Spleen (tissue), 11 donors: ENCODE measurements around the gene LDLRAD4. TPM values are rescaled to one million over a fixed set of nuclear protein-coding genes. Genes with fewer than 3 reads are reported as not detected.
A peak's percentile ranks its signal among the peaks of the same experiment; 100 is the strongest.
"Not testable (repeated sequence)": the region's sequence is repeated elsewhere in the genome, so short reads cannot be mapped to it uniquely, and the experiment has no call there.

Experiments
- DNase-seq: peaks from one replicate; pipeline ENCODE4 v3.0.0-alpha.2; 2020
- H3K27ac ChIP-seq, 8 donors: fragments of 200-600 bp; sonication (generic) in 7 of 8; 1 replicate in 4 of 8; 2 replicates in 4 of 8; pipeline versions ENCODE4 v1.5.0 to v1.8.0; 2016 to 2021; ENCODE audit warnings: inconsistent platforms in 4 of 8, mild to moderate bottlenecking in 4 of 8, moderate library complexity in 1 of 8
- H3K27me3 ChIP-seq, 7 donors: fragments of 200-600 bp; sonication (generic) in 6 of 7; replicated peaks in 1 of 7; 1 replicate in 4 of 7; 2 replicates in 3 of 7; pipeline versions ENCODE4 v1.5.0 to v1.8.0; 2016 to 2021; ENCODE audit warnings: inconsistent platforms in 3 of 7, mild to moderate bottlenecking in 1 of 7
- H3K36me3 ChIP-seq, 6 donors: fragments of 200-600 bp; sonication (generic) in 5 of 6; 1 replicate in 4 of 6; 2 replicates in 2 of 6; pipeline versions ENCODE4 v1.5.0 to v1.8.0; 2016 to 2021; ENCODE audit warnings: inconsistent platforms in 2 of 6
- H3K4me1 ChIP-seq, 6 donors: fragments of 200-600 bp; sonication (generic) in 5 of 6; 1 replicate in 3 of 6; 2 replicates in 3 of 6; pipeline versions ENCODE4 v1.5.0 to v1.8.0; 2016 to 2021; ENCODE audit warnings: inconsistent platforms in 3 of 6
- H3K4me3 ChIP-seq, 8 donors: fragments of 200-600 bp; sonication (generic) in 7 of 8; 1 replicate in 4 of 8; 2 replicates in 4 of 8; pipeline versions ENCODE4 v1.5.0 to v1.8.0; 2016 to 2021; ENCODE audit warnings: inconsistent platforms in 4 of 8, mild to moderate bottlenecking in 4 of 8, moderate library complexity in 2 of 8
- H3K9me3 ChIP-seq, 8 donors: fragments of 200-600 bp; sonication (generic) in 7 of 8; 1 replicate in 4 of 8; 2 replicates in 4 of 8; pipeline versions ENCODE4 v1.5.0 to v1.8.0; 2016 to 2021; ENCODE audit warnings: inconsistent platforms in 4 of 8
- POLR2A ChIP-seq, 3 donors: fragments of 450-650 bp; IDR thresholded peaks; one replicate each; pipeline ENCODE4 v1.5.1; 2017; ENCODE audit warnings: antibody characterized with exemption in 3 of 3, mild to moderate bottlenecking in 1 of 3
- POLR2AphosphoS5 ChIP-seq, 3 donors: sonication (generic); formaldehyde crosslinking; IDR thresholded peaks; one replicate each; pipeline ENCODE4 v1.5.1; 2017; ENCODE audit warnings: antibody characterized with exemption in 3 of 3
- WGBS, 5 donors: extraction: QIAGEN DNeasy Blood & Tissue Kit in 3 of 5; methylation state at CpG; one replicate each; pipeline versions ENCODE4 v1.1.5 to v1.1.7; 2013 to 2018; 5-methylcytosine and 5-hydroxymethylcytosine counted together
- intact Hi-C: fragments of 100-400 bp; cut with DNase I; formaldehyde crosslinking; loops from one replicate; pipeline ENCODE4 v1.15.0; 2023; ENCODE audit warnings: low total_unique reads
- polyA plus RNA-seq, 3 donors: library from polyadenylated mRNA; stranded (reverse); fragments of 200-250 nt; gene quantifications; one replicate each; pipeline ENCODE4 v1.2.1, GENCODE V29; 2013
- total RNA-seq, 7 donors: library from RNA; depleted of rRNA in 3 of 7; stranded (reverse); fragments of >200 nt in 3 of 7; fragmentation: NEBNext Ultra II Directional in 4 of 7; extraction: Animal tissue kit (Norgen Biotek cat#: 25700) in 4 of 7; gene quantifications; one replicate each; pipeline versions ENCODE4 v1.1.0 to v1.2.1, GENCODE V29; 2016 to 2021
- TF ChIP-seq, protein P1 (sequence below), 11 experiments: fragments of 200-600 bp in 7 of 11; fragments of 450-650 bp in 4 of 11; sonication (generic) in 4 of 11; IDR thresholded peaks in 8 of 11; conservative IDR thresholded peaks in 3 of 11; 1 replicate in 7 of 11; 2 replicates in 4 of 11; pipeline versions ENCODE4 v1.4.0 to v1.8.0; 2016 to 2021; ENCODE audit warnings: antibody characterized with exemption in 11 of 11, inconsistent platforms in 4 of 11, mild to moderate bottlenecking in 1 of 11
- donor health status: healthy with polysubstance abuse.
- donor health status: DM: no; HTN: no; CAD: no; lungs with moderate emphysema.
- donor health status: DM: no; HTN: no; CAD: no.
- donor health status: Bipolar disorder and iron deficiency.
- donor health status: healthy.
- donor health status: DM: no; HTN: no; CAD: no.
- donor health status: DM: yes; HTN: yes; CAD: no.

Gene LDLRAD4
- total and polyA plus RNA-seq, 10 donors: 4.5 to 80.8 (median 46.4) TPM

DNA sequence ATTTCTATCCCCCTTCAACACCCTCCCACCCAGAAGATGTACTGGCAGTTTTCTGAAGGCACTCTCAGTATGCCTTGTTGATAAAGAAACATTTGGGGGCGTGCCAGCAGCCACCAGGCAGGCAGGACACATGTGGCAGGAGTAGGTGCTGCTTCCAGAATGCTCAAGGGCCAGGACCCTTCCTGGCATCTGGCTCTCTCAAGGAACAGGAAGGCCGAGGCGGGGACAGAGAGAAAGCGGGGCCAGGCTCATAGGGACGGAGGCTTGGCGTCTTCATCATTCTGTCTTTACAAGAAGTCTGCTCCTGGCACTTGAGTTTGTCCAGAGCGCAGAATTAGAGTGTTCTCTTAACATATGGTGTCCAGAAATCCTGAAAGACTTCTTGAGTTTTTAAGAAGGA, 386.2 kb downstream of the LDLRAD4 start:
- H3K4me1 ChIP-seq: peaks cover 0 to 20% (median 12%) of the 10 kb centered on the region in 6 donors
- peaks cover 0 to 3% (median 0%) of the 10 kb centered on the region in 8 donors for H3K9me3 ChIP-seq
- H3K36me3 ChIP-seq: no peaks in the 10 kb centered on the region
- peak; percentile 54 for DNase-seq
- no peak overlapping the region for H3K4me3 ChIP-seq
- H3K27me3 ChIP-seq: no peaks in the 10 kb centered on the region
- intact Hi-C loops: no loop called here
- no peak for TF ChIP-seq POLR2AphosphoS5 (IDR thresholded peaks at IDR 0.05)
- TF ChIP-seq POLR2A (IDR thresholded peaks at IDR 0.05): no peak
- TF ChIP-seq, protein P1, sequence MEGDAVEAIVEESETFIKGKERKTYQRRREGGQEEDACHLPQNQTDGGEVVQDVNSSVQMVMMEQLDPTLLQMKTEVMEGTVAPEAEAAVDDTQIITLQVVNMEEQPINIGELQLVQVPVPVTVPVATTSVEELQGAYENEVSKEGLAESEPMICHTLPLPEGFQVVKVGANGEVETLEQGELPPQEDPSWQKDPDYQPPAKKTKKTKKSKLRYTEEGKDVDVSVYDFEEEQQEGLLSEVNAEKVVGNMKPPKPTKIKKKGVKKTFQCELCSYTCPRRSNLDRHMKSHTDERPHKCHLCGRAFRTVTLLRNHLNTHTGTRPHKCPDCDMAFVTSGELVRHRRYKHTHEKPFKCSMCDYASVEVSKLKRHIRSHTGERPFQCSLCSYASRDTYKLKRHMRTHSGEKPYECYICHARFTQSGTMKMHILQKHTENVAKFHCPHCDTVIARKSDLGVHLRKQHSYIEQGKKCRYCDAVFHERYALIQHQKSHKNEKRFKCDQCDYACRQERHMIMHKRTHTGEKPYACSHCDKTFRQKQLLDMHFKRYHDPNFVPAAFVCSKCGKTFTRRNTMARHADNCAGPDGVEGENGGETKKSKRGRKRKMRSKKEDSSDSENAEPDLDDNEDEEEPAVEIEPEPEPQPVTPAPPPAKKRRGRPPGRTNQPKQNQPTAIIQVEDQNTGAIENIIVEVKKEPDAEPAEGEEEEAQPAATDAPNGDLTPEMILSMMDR (IDR thresholded peaks at IDR 0.05 in 8 of 11, conservative IDR thresholded peaks at IDR 0.05 in 3 of 11): no peak
- WGBS, 5 donors: 83 to 92% (median 91%) methylated on average over 7 of the region's 7 CpGs
- no peak overlapping the region for H3K27ac ChIP-seq

GRCh38 chr18:13605477-13605876, 386.9 kb downstream of the LDLRAD4 start:
- H3K4me3 ChIP-seq: no peak overlapping the region
- peaks cover 0 to 26% (median 18%) of the 10 kb centered on the region in 6 donors for H3K4me1 ChIP-seq
- H3K27ac ChIP-seq: no peak overlapping the region
- intact Hi-C loops: no loop called here
- H3K9me3 ChIP-seq: peaks cover 0 to 3% (median 0%) of the 10 kb centered on the region in 8 donors
- 74 to 92% (median 90%) methylated on average over 4 to 5 of the region's 5 CpGs for WGBS, 5 donors
- no peak for DNase-seq
- TF ChIP-seq POLR2A (IDR thresholded peaks at IDR 0.05): no peak
- TF ChIP-seq POLR2AphosphoS5 (IDR thresholded peaks at IDR 0.05): no peak
- TF ChIP-seq, protein P1 (IDR thresholded peaks at IDR 0.05 in 8 of 11, conservative IDR thresholded peaks at IDR 0.05 in 3 of 11): no peak
- no peaks in the 10 kb centered on the region for H3K27me3 ChIP-seq
- no peaks in the 10 kb centered on the region for H3K36me3 ChIP-seq

- Histone ChIP-seq H3K4me3 (no peak overlapping the region), H3K36me3 (no peaks in the 10 kb centered on the region), H3K27ac (no peak overlapping the region), H3K4me1 (peaks cover 0 to 31% (median 22%) of the 10 kb centered on the region in 6 donors), H3K9me3 (peaks cover 0 to 3% (median 0%) of the 10 kb centered on the region in 8 donors), H3K27me3 (peaks cover 0 to under 1% (median 0%) of the 10 kb centered on the region in 7 donors)
- intact Hi-C loops: no loop called here
- TF ChIP-seq POLR2A (IDR thresholded peaks at IDR 0.05): no peak
- TF ChIP-seq, protein P1 (IDR thresholded peaks at IDR 0.05 in 8 of 11, conservative IDR thresholded peaks at IDR 0.05 in 3 of 11): no peak
- TF ChIP-seq POLR2AphosphoS5 (IDR thresholded peaks at IDR 0.05): no peak
- peak; percentile 41 for DNase-seq
- WGBS, 5 donors: 92 to 100% (median 92%) methylated on average over 6 of the region's 6 CpGs
These were observed 387.3 kb downstream of the LDLRAD4 start for GRCh38 chr18:13605901-13606300.

GRCh38 chr18:13606604-13607254, 388.2 kb downstream of the LDLRAD4 start:
- H3K27ac ChIP-seq: no peak overlapping the region
- H3K4me3 ChIP-seq: no peak overlapping the region
- peaks cover 0 to 7% (median 0%) of the 10 kb centered on the region in 7 donors for H3K27me3 ChIP-seq
- peaks cover 0 to 3% (median 0%) of the 10 kb centered on the region in 8 donors for H3K9me3 ChIP-seq
- intact Hi-C loops: no loop called here
- no peaks in the 10 kb centered on the region for H3K36me3 ChIP-seq
- no peak for DNase-seq
- peaks cover 3 to 39% (median 30%) of the 10 kb centered on the region in 6 donors for H3K4me1 ChIP-seq
- no peak for TF ChIP-seq POLR2AphosphoS5 (IDR thresholded peaks at IDR 0.05)
- TF ChIP-seq, protein P1 (IDR thresholded peaks at IDR 0.05 in 8 of 11, conservative IDR thresholded peaks at IDR 0.05 in 3 of 11): no peak
- no peak for TF ChIP-seq POLR2A (IDR thresholded peaks at IDR 0.05)
- WGBS, 5 donors: 69 to 82% (median 78%) methylated on average over 6 of the region's 6 CpGs

- intact Hi-C loops, H3K36me3 ChIP-seq, H3K4me3 ChIP-seq, H3K9me3 ChIP-seq: not testable (repeated sequence)
- Histone ChIP-seq H3K27me3 (peaks cover 0 to 11% (median 0%) of the 10 kb centered on the region in 7 donors), H3K27ac (peak overlapping the region in 1 of 8 donors; percentile 23), H3K4me1 (peaks cover 10 to 53% (median 44%) of the 10 kb centered on the region in 6 donors)
- WGBS, 5 donors: 49 to 62% (median 50%) methylated on average over 10 of the region's 10 CpGs
- peak; percentile 76 for DNase-seq
These were observed 389.5 kb downstream of the LDLRAD4 start for GRCh38 chr18:13608024-13608562.
